NCI-H146 treated with DMSO at 0.1 percent for 48 hours (cell line): ENCODE data around the gene STOML2.
"Not testable (repeated sequence)": the region's sequence is repeated elsewhere in the genome, so short reads cannot be mapped to it uniquely, and the experiment has no call there.

ENCODE experiments used
- DNase-seq: peaks from one replicate; lab custom pipeline; 2025; ENCODE audit not compliant: unreplicated experiment; lab: John Stamatoyannopoulos, UW

Gene STOML2, protein sequence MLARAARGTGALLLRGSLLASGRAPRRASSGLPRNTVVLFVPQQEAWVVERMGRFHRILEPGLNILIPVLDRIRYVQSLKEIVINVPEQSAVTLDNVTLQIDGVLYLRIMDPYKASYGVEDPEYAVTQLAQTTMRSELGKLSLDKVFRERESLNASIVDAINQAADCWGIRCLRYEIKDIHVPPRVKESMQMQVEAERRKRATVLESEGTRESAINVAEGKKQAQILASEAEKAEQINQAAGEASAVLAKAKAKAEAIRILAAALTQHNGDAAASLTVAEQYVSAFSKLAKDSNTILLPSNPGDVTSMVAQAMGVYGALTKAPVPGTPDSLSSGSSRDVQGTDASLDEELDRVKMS

GRCh38 chr9:35102769-35103659, at the start of gene STOML2:
Gene STOML2, minus strand, starts transcription at chr9:35103131. Its CDS starts 37 bp downstream, at chr9:35103094.
- DNase-seq: peak; percentile 97

GRCh38 chr9:35147941-35148563, 45.1 kb upstream of the STOML2 start:
- DNase-seq: not testable (repeated sequence)

DNA sequence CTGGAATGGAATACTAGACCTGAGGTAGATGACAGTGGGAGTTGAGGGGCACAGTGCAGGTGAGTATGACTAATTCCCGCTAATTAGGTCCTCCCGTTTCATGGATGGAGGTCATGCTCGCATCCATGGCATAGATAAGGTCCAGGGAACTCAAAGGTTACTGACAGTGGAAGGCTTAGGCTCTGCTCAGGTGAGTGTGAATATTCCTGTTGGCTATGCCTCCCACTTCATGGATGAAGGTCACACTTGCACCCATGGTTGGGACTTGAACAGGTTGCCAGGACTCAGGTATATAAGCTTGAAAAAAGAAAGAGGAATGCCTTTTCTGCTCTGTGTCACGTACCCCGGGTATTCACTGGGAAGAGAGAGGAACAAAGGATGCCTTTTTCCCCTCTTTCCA, 39.1 kb upstream of the STOML2 start:
- DNase-seq: no peak

DNA sequence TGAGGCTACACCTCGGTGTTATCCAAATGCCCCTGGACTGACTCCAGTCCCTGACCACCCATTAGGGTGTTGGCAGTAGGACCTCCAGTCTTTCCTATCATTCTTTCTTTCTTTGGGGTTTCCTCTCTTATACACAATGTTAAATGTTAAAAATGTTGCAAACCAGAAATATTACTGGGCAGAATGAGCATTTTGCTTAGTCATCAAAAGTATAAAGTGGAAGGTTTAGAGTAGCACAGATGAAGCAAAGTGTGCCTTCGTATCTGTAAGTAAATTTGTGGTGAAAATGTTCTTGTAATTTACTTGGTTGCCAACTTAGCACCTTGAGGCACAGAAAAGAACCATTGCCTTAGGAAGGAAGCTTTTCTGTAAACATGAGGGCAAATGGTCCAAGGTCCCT, 37.2 kb upstream of the STOML2 start:
- no peak for DNase-seq

- DNase-seq: no peak
Observed at GRCh38 chr9:35136866-35137265, 33.9 kb upstream of the STOML2 start.

DNA sequence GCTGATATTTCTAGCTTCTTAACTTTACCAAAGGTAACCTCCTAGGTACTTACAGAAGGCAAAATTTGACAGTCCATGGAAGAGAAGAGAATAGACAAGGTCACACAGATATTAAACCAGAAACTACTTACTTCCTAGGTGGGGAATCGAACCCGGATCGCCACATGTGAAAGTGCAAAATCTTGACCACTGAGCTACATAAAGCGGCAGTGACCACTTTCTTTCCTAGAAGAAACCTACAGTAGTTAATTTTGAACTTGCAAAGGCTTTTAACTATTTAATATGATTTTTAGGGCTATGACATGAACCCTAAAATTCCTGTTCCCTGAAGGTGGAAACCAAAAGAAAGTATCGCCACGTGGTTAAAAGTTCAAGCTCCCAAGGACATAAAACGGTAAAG, 33.1 kb upstream of the STOML2 start:
- no peak for DNase-seq

DNA sequence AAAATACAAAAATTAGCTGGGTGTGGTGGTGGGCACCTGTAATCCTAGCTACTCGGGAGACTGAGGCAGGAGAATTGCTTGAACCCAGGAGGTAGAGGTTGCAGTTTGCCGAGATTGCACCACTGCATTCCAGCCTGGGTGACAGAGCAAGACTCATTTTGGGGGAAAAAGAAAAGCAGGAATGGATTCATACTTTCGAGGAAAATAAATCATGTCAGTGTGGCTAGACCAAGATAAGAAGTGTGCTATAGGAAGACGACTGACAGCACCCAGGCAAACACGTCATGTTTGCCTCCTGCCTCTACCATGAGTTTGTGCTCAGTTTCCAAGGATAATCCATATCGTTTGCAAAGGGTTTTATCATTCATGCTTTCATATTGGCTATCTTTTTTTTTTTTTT, 32.0 kb upstream of the STOML2 start:
- no peak for DNase-seq

- peak; percentile 91 for DNase-seq
Observed at GRCh38 chr9:35116898-35117551, 14.1 kb upstream of the STOML2 start.

- no peak for DNase-seq
Observed at GRCh38 chr9:35116539-35116897, 13.6 kb upstream of the STOML2 start.

- peak; percentile 97 for DNase-seq
Observed at GRCh38 chr9:35115680-35116538, 13.0 kb upstream of the STOML2 start, which contains the start of gene ATOSB. Gene ATOSB, minus strand, starts transcription at chr9:35115862. Its CDS starts 7,588 bp downstream, at chr9:35108274.

- no peak for DNase-seq
Observed at GRCh38 chr9:35114840-35115628, 12.1 kb upstream of the STOML2 start.

DNA sequence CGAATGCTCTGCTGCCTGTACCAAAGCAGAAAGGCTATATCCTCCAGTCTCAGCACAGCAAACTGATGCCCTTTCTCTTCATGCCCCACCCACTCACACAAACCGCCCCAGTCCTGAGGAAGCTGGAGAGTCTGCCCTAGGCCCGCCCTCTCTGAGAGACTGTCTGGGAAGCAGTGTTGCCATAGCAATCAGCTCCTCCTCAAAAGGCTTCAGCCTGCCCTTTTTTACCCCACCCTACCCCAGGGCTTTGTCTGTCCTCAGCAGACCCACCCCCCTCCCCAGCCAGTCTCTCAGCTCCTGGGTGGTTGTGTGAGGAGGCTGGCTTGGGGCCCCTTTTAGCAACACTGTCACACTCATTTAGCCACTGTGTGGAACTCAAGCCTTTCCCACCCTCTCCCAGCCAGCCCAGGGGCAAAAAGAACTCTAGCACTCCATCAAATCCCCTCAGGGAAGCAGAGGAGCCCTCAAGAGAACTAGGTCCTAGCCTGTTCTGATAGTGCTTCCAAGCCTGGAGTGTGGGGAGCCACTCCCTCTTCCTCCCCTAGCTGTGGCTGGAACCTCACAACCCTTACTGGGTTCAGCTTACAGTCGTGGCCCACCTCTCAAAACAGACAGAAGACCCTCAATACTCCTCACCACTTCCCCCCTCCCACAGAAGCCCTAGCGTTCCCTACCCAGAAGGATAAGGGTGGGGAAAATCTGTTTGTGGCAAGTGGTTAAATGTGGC, 11.3 kb upstream of the STOML2 start:
- peak; percentile 80 for DNase-seq

GRCh38 chr9:35112257-35113020, 9.5 kb upstream of the STOML2 start:
- no peak for DNase-seq

DNA sequence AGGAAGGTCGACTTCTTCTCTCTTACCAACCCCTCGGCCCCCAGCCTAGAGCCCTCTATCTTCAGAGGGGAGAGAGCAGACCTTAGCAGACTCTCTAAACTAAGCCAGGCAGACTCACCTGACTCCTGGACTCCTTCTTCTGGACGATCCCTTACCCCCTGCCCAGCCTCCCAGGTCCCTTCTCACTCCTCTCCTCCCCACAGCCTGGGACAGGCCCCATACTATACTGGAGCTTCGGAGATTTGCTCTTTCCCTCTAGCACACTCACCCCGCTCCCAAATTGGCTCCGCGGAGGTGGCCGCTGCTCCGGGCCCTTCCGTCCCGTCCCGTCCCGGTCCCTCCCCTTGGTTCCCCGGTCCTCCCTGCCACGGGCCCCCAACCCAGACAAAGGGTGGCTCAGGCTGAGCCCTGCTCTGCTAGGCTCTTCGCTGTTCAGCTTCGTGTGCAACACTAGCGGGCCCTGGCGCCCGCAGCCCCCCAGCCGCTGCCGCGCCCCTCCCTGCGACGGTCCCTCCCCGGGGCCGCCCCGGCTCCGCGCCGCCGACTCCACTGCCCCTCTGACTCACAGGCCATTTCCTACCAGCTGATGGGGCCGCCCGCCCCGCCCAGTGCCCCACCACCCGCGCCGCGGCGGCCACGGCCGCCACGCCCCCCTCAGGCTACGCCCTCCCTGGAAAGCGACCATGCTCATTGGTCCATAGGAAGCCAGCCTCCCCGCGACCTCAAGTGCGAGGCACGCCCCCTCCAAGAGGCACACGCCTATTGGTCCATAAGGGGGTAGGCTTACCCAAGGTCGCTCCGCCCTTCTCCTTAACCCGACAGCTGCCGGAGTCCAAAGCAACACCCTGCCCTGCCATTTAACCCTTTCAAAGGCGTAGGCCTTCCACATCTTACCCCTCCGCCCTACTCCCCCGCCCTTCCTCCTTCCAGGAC, 8.3 kb upstream of the STOML2 start:
- DNase-seq: peak; percentile 95

- no peak for DNase-seq
Observed at GRCh38 chr9:35110327-35110761, 7.4 kb upstream of the STOML2 start.

GRCh38 chr9:35108946-35109575, 6.1 kb upstream of the STOML2 start:
- no peak for DNase-seq
